ENCODE results near the gene MAP6. TPM values are rescaled to one million over a fixed set of nuclear protein-coding genes. Genes with fewer than 3 reads are reported as not detected.

MAP6 gene
- total and polyA plus RNA-seq, 5 donors, result 3.8 to 8.9 (median 6.3) TPM

- ATAC-seq (no peak), DNase-seq (no peak)
- Histone ChIP-seq H3K4me3 (ENCODE audit: low read length) (no peak overlapping the region), H3K4me1 (ENCODE audit: control insufficient read depth, insufficient read depth, low read length) (peaks cover 3% of the 10 kb centered on the region), H3K27me3 (ENCODE audit: control insufficient read depth, insufficient read depth) (no peaks in the 10 kb centered on the region), H3K9me3 (ENCODE audit: control insufficient read depth, low read length) (no peaks in the 10 kb centered on the region), H3K27ac (ENCODE audit: low read length) (no peak overlapping the region)
- 74% methylated on average over 1 of the region's 1 CpG for WGBS
- intact Hi-C loops (cut with DNase I), result loop anchor here in 2 of 4 donors (5.0 kb wide), 2 partner anchors 33 to 87 kb away; partner anchors contain the start of gene MAP6 (in 1 of the 2)
These were observed 89.0 kb downstream of the MAP6 start for GRCh38 chr11:75579841-75580240.

- H3K27ac ChIP-seq (ENCODE audit: low read length), result no peak overlapping the region
- 20% methylated on average over 1 of the region's 1 CpG for WGBS
- H3K4me1 ChIP-seq (ENCODE audit: control insufficient read depth, insufficient read depth, low read length), result no peaks in the 10 kb centered on the region
- ATAC-seq, result no peak
- DNase-seq, result no peak
- H3K4me3 ChIP-seq (ENCODE audit: low read length), result no peak overlapping the region
- no peaks in the 10 kb centered on the region for H3K27me3 ChIP-seq (ENCODE audit: control insufficient read depth, insufficient read depth)
- H3K9me3 ChIP-seq (ENCODE audit: control insufficient read depth, low read length), result no peaks in the 10 kb centered on the region
- intact Hi-C loops (cut with DNase I), result no loop called here
These were observed 89.9 kb downstream of the MAP6 start for GRCh38 chr11:75578977-75579376.

- H3K27ac ChIP-seq (ENCODE audit: low read length), result no peak overlapping the region
- no peak overlapping the region for H3K4me3 ChIP-seq (ENCODE audit: low read length)
- intact Hi-C loops (cut with DNase I), result loop anchor here in 1 of 4 donors (2.0 kb wide), 1 partner anchor 28 kb away; no protein-coding TSS in a partner anchor
- peak; percentile 54 to 85 (median 79) for DNase-seq
- H3K4me1 ChIP-seq (ENCODE audit: control insufficient read depth, insufficient read depth, low read length), result no peaks in the 10 kb centered on the region
- no peaks in the 10 kb centered on the region for H3K9me3 ChIP-seq (ENCODE audit: control insufficient read depth, low read length)
- no peaks in the 10 kb centered on the region for H3K27me3 ChIP-seq (ENCODE audit: control insufficient read depth, insufficient read depth)
- WGBS, result 12% methylated on average over 10 of the region's 10 CpGs
- no peak for ATAC-seq
These were observed 91.6 kb downstream of the MAP6 start for GRCh38 chr11:75577207-75577606.

- DNase-seq, result peak; percentile 61 to 85 (median 82)
- H3K9me3 ChIP-seq (ENCODE audit: control insufficient read depth, low read length), result no peaks in the 10 kb centered on the region
- WGBS, result 13% methylated on average over 8 of the region's 8 CpGs
- H3K27ac ChIP-seq (ENCODE audit: low read length), result no peak overlapping the region
- intact Hi-C loops (cut with DNase I), result loop anchor here in 1 of 4 donors (2.0 kb wide), 1 partner anchor 28 kb away; no protein-coding TSS in a partner anchor
- no peak overlapping the region for H3K4me3 ChIP-seq (ENCODE audit: low read length)
- H3K4me1 ChIP-seq (ENCODE audit: control insufficient read depth, insufficient read depth, low read length), result no peaks in the 10 kb centered on the region
- no peaks in the 10 kb centered on the region for H3K27me3 ChIP-seq (ENCODE audit: control insufficient read depth, insufficient read depth)
- peak; percentile 38 to 41 for ATAC-seq
These were observed 92.3 kb downstream of the MAP6 start for GRCh38 chr11:75576499-75576918.

- ATAC-seq, result peak in 1 of 2 donors; percentile 3
- DNase-seq, result no peak
- Histone ChIP-seq H3K4me3 (ENCODE audit: low read length) (no peak overlapping the region), H3K9me3 (ENCODE audit: control insufficient read depth, low read length) (no peaks in the 10 kb centered on the region), H3K4me1 (ENCODE audit: control insufficient read depth, insufficient read depth, low read length) (no peaks in the 10 kb centered on the region), H3K27ac (ENCODE audit: low read length) (no peak overlapping the region), H3K27me3 (ENCODE audit: control insufficient read depth, insufficient read depth) (no peaks in the 10 kb centered on the region)
- WGBS, result 78% methylated on average over 6 of the region's 6 CpGs
- intact Hi-C loops (cut with DNase I), result loop anchor here in 1 of 4 donors (2.0 kb wide), 1 partner anchor 27 kb away; no protein-coding TSS in a partner anchor
These were observed 92.8 kb downstream of the MAP6 start for GRCh38 chr11:75576017-75576416.

GRCh38 chr11:75574698-75575602 is 93.9 kb downstream of the MAP6 start:
- Histone ChIP-seq H3K27me3 (ENCODE audit: control insufficient read depth, insufficient read depth) (no peaks in the 10 kb centered on the region), H3K27ac (ENCODE audit: low read length) (no peak overlapping the region), H3K4me1 (ENCODE audit: control insufficient read depth, insufficient read depth, low read length) (no peaks in the 10 kb centered on the region), H3K9me3 (ENCODE audit: control insufficient read depth, low read length) (no peaks in the 10 kb centered on the region), H3K4me3 (ENCODE audit: low read length) (no peak overlapping the region)
- WGBS, result 68% methylated on average over 12 of the region's 12 CpGs
- intact Hi-C loops (cut with DNase I), result no loop called here
- ATAC-seq (peak in 1 of 2 donors; percentile 22), DNase-seq (no peak)

GRCh38 chr11:75572744-75573143 is 96.1 kb downstream of the MAP6 start:
- peak in 1 of 2 donors; percentile 28 for ATAC-seq
- no peak for DNase-seq
- H3K27ac ChIP-seq (ENCODE audit: low read length), result no peak overlapping the region
- intact Hi-C loops (cut with DNase I), result no loop called here
- H3K4me1 ChIP-seq (ENCODE audit: control insufficient read depth, insufficient read depth, low read length), result no peaks in the 10 kb centered on the region
- H3K27me3 ChIP-seq (ENCODE audit: control insufficient read depth, insufficient read depth), result no peaks in the 10 kb centered on the region
- H3K4me3 ChIP-seq (ENCODE audit: low read length), result no peak overlapping the region
- no peaks in the 10 kb centered on the region for H3K9me3 ChIP-seq (ENCODE audit: control insufficient read depth, low read length)
- 46% methylated on average over 8 of the region's 8 CpGs for WGBS

- no peaks in the 10 kb centered on the region for H3K27me3 ChIP-seq (ENCODE audit: control insufficient read depth, insufficient read depth)
- no peak overlapping the region for H3K4me3 ChIP-seq (ENCODE audit: low read length)
- H3K27ac ChIP-seq (ENCODE audit: low read length), result no peak overlapping the region
- intact Hi-C loops (cut with DNase I), result no loop called here
- 95% methylated on average over 14 of the region's 14 CpGs for WGBS
- no peaks in the 10 kb centered on the region for H3K9me3 ChIP-seq (ENCODE audit: control insufficient read depth, low read length)
- DNase-seq (peak in 1 of 3 donors; percentile 42), ATAC-seq (no peak)
- no peaks in the 10 kb centered on the region for H3K4me1 ChIP-seq (ENCODE audit: control insufficient read depth, insufficient read depth, low read length)
These were observed 97.2 kb downstream of the MAP6 start for GRCh38 chr11:75571625-75572024.

GRCh38 chr11:75570559-75571139 is 98.2 kb downstream of the MAP6 start:
- H3K27ac ChIP-seq (ENCODE audit: low read length), result peak overlapping the region; percentile 34
- no peak for ATAC-seq

GRCh38 chr11:75568616-75569219 is 100.1 kb downstream of the MAP6 start:
- intact Hi-C loops (cut with DNase I), result no loop called here
- Histone ChIP-seq H3K27ac (ENCODE audit: low read length) (no peak overlapping the region), H3K9me3 (ENCODE audit: control insufficient read depth, low read length) (no peaks in the 10 kb centered on the region), H3K4me1 (ENCODE audit: control insufficient read depth, insufficient read depth, low read length) (peaks cover 17% of the 10 kb centered on the region), H3K27me3 (ENCODE audit: control insufficient read depth, insufficient read depth) (no peaks in the 10 kb centered on the region), H3K4me3 (ENCODE audit: low read length) (no peak overlapping the region)
- DNase-seq, result peak in 1 of 3 donors; percentile 21
- WGBS, result 79% methylated on average over 14 of the region's 14 CpGs
- ATAC-seq, result no peak

More at GRCh38 chr11:75570559-75571139, 98.2 kb downstream of the MAP6 start:
- Histone ChIP-seq H3K4me3 (ENCODE audit: low read length) (no peak overlapping the region), H3K27me3 (ENCODE audit: control insufficient read depth, insufficient read depth) (no peaks in the 10 kb centered on the region), H3K9me3 (ENCODE audit: control insufficient read depth, low read length) (no peaks in the 10 kb centered on the region), H3K4me1 (ENCODE audit: control insufficient read depth, insufficient read depth, low read length) (peaks cover 6% of the 10 kb centered on the region)
- 56% methylated on average over 9 of the region's 9 CpGs for WGBS
- intact Hi-C loops (cut with DNase I), result no loop called here
- peak in 1 of 3 donors; percentile 24 for DNase-seq

- intact Hi-C loops (cut with DNase I), result no loop called here
- H3K4me1 ChIP-seq (ENCODE audit: control insufficient read depth, insufficient read depth, low read length), result peaks cover 17% of the 10 kb centered on the region
- 85% methylated on average over 6 of the region's 6 CpGs for WGBS
- no peaks in the 10 kb centered on the region for H3K27me3 ChIP-seq (ENCODE audit: control insufficient read depth, insufficient read depth)
- no peak overlapping the region for H3K4me3 ChIP-seq (ENCODE audit: low read length)
- ATAC-seq (no peak), DNase-seq (peak in 1 of 3 donors; percentile 30)
- no peaks in the 10 kb centered on the region for H3K9me3 ChIP-seq (ENCODE audit: control insufficient read depth, low read length)
- no peak overlapping the region for H3K27ac ChIP-seq (ENCODE audit: low read length)
These were observed 100.9 kb downstream of the MAP6 start for GRCh38 chr11:75567971-75568370.
